Activated CD4-positive, alpha-beta memory T cell treated with anti-CD3 and anti-CD28 coated beads, Interleukin-2, amount 10 ng/mL, durations not matched to agents 7 days and 5 days (primary cell): Measurements from ENCODE around the gene ABTB2. TPM values are rescaled to one million over a fixed set of nuclear protein-coding genes. Genes with fewer than 3 reads are reported as not detected.

Experiments used
- CTCF ChIA-PET: fragments of 350-600 bp; sonication (Branson Sonifier 250); formaldehyde crosslinking; loops from one replicate; lab custom pipeline; 2021; ENCODE audit warnings: antibody characterized with exemption, inconsistent platforms; lab: Charles Lee
- POLR2A ChIA-PET: fragments of 350-600 bp; sonication (Branson Sonifier 250); formaldehyde crosslinking; loops from one replicate; lab custom pipeline; 2021; ENCODE audit warnings: antibody characterized with exemption; lab: Charles Lee
- DNase-seq: peaks from one replicate; pipeline ENCODE4 v3.0.0-alpha.2; 2020
- H3K27ac Mint-ChIP-seq: one replicate; pipeline ENCODE4 v1.8.0; 2021; ENCODE audit warnings: mild to moderate bottlenecking, mixed read lengths
- H3K27me3 Mint-ChIP-seq: one replicate; pipeline ENCODE4 v1.8.0; 2021; ENCODE audit warnings: mixed read lengths
- H3K36me3 Mint-ChIP-seq: one replicate; pipeline ENCODE4 v1.8.0; 2021; ENCODE audit warnings: low read depth, mixed read lengths
- H3K4me1 Mint-ChIP-seq: one replicate; pipeline ENCODE4 v1.8.0; 2021; ENCODE audit warnings: mixed read lengths
- H3K4me3 Mint-ChIP-seq: one replicate; pipeline ENCODE4 v1.8.0; 2021; ENCODE audit warnings: mild to moderate bottlenecking, mixed read lengths
- H3K9me3 Mint-ChIP-seq: one replicate; pipeline ENCODE4 v1.8.0; 2021; ENCODE audit warnings: mixed read lengths
- total RNA-seq, 2 experiments: library from RNA; stranded (reverse); gene quantifications; one replicate each; pipeline ENCODE4 v1.2.3, GENCODE V29; 2021

ABTB2 gene
- total RNA-seq, 2 experiments from 2014 or later, result 2.3 to 2.7 TPM

DNA sequence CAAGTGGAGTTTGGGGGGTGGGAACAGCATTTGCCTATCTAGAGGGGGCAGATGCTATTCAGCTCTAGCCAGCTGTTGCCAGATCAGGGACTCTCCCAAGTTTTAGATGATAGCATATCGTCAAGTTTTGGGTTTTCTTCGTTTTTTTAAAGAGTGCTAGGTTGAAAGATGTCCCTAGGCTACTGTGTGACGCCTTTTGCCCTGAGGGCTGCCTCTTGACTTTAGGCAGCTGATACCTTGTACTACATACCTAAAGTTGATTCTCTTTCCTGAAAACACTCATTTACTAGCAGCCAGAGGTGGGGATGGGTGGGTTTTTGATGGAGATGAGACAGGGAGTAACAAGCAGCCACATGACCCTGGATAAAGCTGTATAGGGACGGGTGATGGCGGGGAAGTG lies 87.1 kb downstream of the ABTB2 start:
- Mint-ChIP-seq H3K27ac (no peak overlapping the region), H3K27me3 (no peaks in the 10 kb centered on the region), H3K36me3 (no peaks in the 10 kb centered on the region), H3K9me3 (no peaks in the 10 kb centered on the region), H3K4me3 (no peak overlapping the region), H3K4me1 (peaks cover 2% of the 10 kb centered on the region)
- POLR2A ChIA-PET, result interaction anchor here (0.6 to 1.2 kb wide), 3 partner anchors 8 to 1346 kb away, joined by 3 read pairs; no protein-coding TSS in a partner anchor
- CTCF ChIA-PET, result no interaction called here
- no peak for DNase-seq

DNA sequence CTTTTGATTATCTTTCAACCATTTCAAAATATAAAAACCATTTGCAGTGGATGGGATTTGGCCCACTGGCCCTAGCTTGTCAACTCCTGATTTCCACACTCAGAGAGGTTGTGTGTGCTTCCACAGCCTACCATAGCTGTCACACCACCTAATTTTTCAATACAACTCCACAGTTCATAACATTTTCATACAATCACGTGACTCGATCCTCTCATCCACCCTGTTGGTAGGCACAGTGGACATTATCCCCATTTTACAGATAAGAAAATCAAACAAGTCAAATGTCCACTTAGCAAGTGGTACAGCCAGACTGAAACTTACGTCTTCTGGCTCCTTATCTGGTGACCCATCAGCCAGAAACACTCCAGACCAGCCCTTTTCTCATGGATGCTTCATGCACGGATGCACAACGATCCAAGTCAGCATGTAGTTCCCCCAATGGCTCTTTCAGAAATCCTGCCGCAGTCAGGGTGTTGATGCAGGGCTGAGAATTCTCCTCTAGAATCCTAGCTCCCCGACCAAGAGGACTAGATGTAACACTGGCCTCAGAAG lies 88.0 kb downstream of the ABTB2 start:
- ChIA-PET POLR2A (interaction anchor here (0.6 kb wide), 1 partner anchor 1346 kb away, joined by 3 read pairs; no protein-coding TSS in a partner anchor), CTCF (no interaction called here)
- Mint-ChIP-seq H3K4me1 (peaks cover 2% of the 10 kb centered on the region), H3K36me3 (no peaks in the 10 kb centered on the region), H3K9me3 (no peaks in the 10 kb centered on the region), H3K27me3 (no peaks in the 10 kb centered on the region), H3K27ac (no peak overlapping the region), H3K4me3 (no peak overlapping the region)
- DNase-seq, result no peak

DNA sequence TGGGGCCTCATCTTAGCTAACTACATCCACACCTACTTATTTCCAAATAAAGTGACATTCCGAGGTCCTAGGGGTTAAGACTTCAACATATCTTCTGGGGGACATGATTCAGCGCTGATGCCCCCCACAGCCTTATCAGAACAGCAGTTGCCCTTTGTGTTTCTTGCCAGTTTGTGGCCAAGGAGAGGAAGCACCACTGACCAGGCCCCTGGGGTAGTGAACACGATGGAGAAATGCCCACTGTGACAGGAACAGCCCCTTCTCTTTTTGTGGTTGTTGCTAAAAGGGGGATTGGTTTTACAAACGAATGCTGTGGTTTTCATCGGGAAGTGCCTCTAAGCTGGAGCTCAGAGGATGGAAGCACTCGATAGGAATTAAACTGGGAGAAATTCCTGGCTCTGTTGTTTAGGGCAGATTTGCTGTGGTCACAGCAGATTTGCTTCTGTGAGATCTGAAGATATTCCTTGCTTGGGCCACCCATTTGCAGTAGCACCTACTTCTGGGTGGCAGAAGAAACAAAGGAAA lies 88.8 kb downstream of the ABTB2 start:
- H3K27me3 Mint-ChIP-seq, result no peaks in the 10 kb centered on the region
- H3K4me1 Mint-ChIP-seq, result peaks cover 2% of the 10 kb centered on the region
- H3K4me3 Mint-ChIP-seq, result no peak overlapping the region
- no peaks in the 10 kb centered on the region for H3K36me3 Mint-ChIP-seq
- no peak for DNase-seq
- CTCF ChIA-PET, result no interaction called here
- no peaks in the 10 kb centered on the region for H3K9me3 Mint-ChIP-seq
- POLR2A ChIA-PET, result no interaction called here
- H3K27ac Mint-ChIP-seq, result no peak overlapping the region

DNA sequence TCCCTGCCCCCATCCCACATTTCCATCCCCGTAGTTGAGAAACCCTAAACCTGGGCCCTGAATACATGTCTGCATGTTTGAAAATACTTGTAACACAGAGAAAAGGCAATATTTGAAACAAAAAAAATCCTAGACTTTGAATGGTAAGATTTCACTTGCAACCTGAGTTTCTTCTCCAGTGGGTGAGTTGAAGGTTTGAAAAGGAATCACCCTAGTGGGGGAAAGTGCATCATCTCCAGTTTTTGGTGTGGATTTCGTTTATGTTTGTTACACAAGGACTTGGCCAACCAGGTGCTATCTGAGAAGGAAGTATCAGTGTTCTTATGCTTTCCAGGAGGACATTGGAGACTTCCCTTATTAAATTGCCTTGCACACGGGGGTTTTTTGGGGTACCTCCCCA lies 90.4 kb downstream of the ABTB2 start:
- Mint-ChIP-seq H3K36me3 (no peaks in the 10 kb centered on the region), H3K27ac (no peak overlapping the region), H3K27me3 (no peaks in the 10 kb centered on the region), H3K4me1 (peaks cover 2% of the 10 kb centered on the region), H3K9me3 (no peaks in the 10 kb centered on the region), H3K4me3 (no peak overlapping the region)
- ChIA-PET CTCF (no interaction called here), POLR2A (no interaction called here)
- DNase-seq, result no peak

DNA sequence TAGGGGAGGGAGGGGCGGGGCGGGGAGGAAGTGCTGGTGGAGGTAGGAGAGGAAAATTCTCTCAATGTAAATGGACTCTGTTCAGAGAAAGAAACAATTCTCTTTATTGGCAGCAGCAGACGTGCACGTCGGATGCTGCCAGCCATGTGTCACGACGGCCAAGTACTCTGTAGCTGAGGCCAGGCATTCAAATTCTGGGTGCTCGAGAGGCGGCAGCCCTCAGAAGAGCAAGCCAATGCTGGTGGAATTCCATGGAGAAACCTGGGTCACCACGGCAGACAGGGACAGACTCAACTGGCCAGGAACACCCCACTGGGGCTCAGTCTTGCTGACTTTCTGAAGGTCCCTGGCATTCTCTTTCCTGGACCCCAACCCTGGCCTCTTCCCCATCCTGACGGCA lies 90.8 kb downstream of the ABTB2 start:
- no peaks in the 10 kb centered on the region for H3K27me3 Mint-ChIP-seq
- no peak for DNase-seq
- H3K9me3 Mint-ChIP-seq, result no peaks in the 10 kb centered on the region
- H3K36me3 Mint-ChIP-seq, result no peaks in the 10 kb centered on the region
- H3K4me3 Mint-ChIP-seq, result no peak overlapping the region
- peaks cover 2% of the 10 kb centered on the region for H3K4me1 Mint-ChIP-seq
- POLR2A ChIA-PET, result no interaction called here
- H3K27ac Mint-ChIP-seq, result no peak overlapping the region
- CTCF ChIA-PET, result no interaction called here

DNA sequence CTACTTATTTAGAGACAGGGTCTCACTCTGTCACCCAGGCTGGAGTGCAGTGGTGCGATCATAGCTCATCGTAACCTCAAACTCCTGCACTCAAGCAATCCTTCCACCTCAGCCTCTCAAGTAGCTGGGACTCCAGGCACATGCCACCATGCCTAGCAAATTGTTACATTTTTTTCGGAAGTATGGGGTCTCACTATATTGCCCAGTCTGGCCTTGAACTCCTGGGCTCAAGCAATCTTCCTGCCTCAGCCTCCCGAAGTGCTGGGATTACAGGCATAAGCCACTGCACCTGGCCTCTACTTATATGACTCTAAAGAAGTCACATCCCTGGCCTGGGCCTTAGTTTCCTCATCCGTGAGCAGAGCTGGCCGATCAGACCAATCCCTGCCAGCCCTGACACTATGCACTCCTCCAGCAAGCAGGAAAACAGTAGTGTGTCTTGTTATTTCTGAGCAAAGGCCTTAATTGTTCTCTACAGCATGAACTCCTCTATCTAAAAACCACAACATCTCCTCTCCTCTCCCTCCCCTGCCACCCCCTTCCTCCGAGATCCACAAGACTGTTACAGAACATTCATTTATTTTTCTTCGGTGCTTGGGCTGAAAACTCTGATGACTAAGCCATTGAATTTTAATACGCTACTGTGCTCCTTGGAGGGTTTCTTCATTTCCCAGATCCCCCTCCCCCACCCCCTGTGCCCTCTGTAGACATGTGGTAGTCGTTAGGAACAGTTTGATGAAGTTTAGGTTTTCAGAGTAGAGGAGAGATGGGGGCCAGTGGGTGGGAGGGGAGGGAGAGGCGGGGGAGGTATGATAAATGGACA lies 91.5 kb downstream of the ABTB2 start:
- POLR2A ChIA-PET, result no interaction called here
- no peak overlapping the region for H3K27ac Mint-ChIP-seq

DNA sequence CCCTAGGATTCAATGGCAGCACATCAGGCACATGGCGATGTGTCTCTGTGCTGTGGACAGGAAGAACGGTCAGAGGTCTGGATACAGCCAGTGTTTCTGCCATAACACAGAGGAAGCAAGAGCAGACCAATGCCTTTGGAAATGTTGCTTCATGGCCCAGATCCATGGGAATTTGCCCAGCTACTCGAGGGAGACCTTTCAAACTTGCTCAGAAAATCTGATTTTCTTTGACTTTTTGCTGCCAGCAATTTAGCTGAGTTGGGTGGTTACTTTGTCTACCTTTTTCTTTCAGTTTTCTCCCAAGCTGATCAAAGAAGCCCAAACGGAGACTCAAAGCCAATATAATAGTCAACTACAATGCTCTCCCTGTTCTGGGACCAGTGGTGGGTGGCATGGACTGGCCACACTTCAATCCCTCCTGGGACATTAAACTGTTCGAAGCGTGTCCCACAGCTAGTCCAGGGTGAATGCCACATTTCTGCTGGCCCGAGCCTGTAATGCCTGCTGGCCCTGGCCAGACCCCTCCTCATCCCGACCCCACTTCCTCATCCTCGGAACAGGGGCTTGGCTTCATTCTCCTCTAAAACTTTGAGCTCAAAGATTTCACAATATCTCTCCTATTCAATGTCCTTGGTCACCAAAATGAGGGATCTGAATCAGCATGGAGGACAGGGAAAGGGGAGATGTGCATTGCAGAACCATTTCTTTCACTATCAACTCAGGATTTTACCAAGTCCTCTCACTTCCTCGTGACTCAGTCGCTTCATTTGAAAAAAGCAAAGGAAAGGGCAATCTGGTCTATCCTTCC lies 93.3 kb downstream of the ABTB2 start:
- Mint-ChIP-seq H3K4me1 (peaks cover 2% of the 10 kb centered on the region), H3K27me3 (peaks cover 1% of the 10 kb centered on the region), H3K4me3 (no peak overlapping the region), H3K36me3 (no peaks in the 10 kb centered on the region), H3K9me3 (no peaks in the 10 kb centered on the region), H3K27ac (no peak overlapping the region)
- ChIA-PET CTCF (interaction anchor here (0.6 kb wide), 1 partner anchor 13 kb away, joined by 4 read pairs; no protein-coding TSS in a partner anchor), POLR2A (interaction anchor here (1.1 kb wide), 1 partner anchor 10 kb away, joined by 3 read pairs; no protein-coding TSS in a partner anchor)
- DNase-seq, result no peak

More for the DNA sequence above, 91.5 kb downstream of the ABTB2 start:
- Mint-ChIP-seq H3K27me3 (no peaks in the 10 kb centered on the region), H3K9me3 (no peaks in the 10 kb centered on the region), H3K4me3 (no peak overlapping the region), H3K36me3 (no peaks in the 10 kb centered on the region), H3K4me1 (peaks cover 2% of the 10 kb centered on the region)
- DNase-seq, result no peak
- CTCF ChIA-PET, result no interaction called here

DNA sequence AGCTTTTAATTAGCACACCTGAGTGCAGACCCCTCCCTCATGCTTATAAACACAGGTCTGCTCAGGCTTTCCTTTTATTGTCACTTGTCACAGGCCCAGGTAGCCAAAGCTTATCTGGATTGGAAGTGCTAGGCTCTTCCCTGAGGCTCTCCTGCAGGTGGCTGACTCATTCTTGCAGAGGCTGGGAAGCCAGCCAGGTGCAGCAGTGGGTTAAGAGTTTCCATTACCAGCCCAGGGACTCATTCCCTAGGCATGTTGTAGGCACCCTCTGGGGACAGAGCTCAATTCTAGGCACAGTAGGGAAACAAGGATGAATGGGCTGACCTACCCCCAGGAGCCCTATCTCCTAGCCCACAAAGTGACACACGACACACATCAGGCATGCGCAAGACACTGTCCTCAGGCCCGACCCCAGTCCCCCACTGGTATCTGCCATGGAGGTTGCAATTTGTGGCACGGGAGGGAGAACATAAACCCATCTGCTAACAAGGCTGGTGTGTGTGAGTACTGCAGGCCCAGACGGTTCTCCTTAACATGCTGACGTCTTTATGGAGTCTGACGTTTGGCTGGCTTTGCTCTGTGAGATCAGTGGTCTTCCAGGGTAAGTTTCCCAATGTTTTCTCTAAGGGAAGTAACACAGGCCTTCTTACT lies 94.2 kb downstream of the ABTB2 start:
- Mint-ChIP-seq H3K27ac (no peak overlapping the region), H3K9me3 (no peaks in the 10 kb centered on the region), H3K27me3 (peaks cover 1% of the 10 kb centered on the region), H3K4me1 (peaks cover 2% of the 10 kb centered on the region), H3K4me3 (no peak overlapping the region), H3K36me3 (no peaks in the 10 kb centered on the region)
- CTCF ChIA-PET, result no interaction called here
- DNase-seq, result no peak
- POLR2A ChIA-PET, result interaction anchor here (1.1 kb wide), 1 partner anchor 14 kb away, joined by 3 read pairs; no protein-coding TSS in a partner anchor

DNA sequence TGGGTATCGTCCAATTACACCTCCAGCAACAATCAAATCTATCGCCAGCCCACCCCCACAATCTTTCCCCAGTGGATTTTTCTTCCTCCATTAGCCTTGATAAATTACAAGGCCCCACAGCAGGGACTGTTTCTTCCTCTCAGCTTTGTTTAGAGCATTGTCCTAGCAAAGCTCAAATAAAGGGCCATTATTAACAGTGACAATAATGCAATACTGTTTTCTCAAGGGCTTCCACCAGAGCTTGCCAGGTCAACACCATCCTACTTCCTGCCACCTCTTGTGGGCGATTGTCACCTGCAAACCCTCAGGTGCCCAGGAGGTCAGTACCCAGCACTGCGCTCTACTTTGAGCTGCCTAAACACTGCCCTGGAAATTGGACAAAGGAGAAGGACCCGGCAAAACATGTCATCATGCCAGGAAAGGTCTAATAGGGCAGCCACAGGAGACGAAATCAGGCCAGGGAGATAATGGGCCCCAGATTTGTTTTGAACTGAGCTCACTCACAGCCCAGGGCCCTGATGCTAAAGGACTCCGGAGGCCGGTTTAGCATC lies 95.2 kb downstream of the ABTB2 start:
- POLR2A ChIA-PET, result interaction anchor here (0.7 to 1.1 kb wide), 2 partner anchors 8 to 13 kb away, joined by 3 read pairs; no protein-coding TSS in a partner anchor
- H3K27me3 Mint-ChIP-seq, result peaks cover 1% of the 10 kb centered on the region
- H3K4me1 Mint-ChIP-seq, result peaks cover 2% of the 10 kb centered on the region
- CTCF ChIA-PET, result no interaction called here
- no peak overlapping the region for H3K27ac Mint-ChIP-seq
- DNase-seq, result no peak
- no peaks in the 10 kb centered on the region for H3K9me3 Mint-ChIP-seq
- no peak overlapping the region for H3K4me3 Mint-ChIP-seq
- no peaks in the 10 kb centered on the region for H3K36me3 Mint-ChIP-seq

DNA sequence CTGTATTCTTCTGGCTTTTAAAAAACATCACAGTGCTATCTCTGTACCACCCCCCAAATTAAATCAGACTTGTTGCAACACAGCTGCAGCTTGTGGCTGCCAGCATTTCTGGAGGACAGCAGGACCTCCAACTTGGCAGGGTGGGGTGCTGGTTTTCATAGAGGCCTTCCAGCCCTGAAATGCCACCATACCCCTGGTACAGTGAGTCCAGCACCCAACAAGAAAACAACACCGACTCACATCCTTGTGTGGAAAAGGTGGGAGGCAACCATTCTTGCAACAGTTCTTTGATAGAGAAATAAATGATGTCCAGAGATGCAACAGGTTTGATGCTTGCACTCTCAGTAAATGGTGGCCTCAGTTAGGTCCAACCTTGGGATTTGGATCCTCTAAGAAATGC lies 96.0 kb downstream of the ABTB2 start:
- DNase-seq, result no peak
- H3K9me3 Mint-ChIP-seq, result no peaks in the 10 kb centered on the region
- no peak overlapping the region for H3K4me3 Mint-ChIP-seq
- ChIA-PET CTCF (no interaction called here), POLR2A (interaction anchor here (1.1 kb wide), 1 partner anchor 11 kb away, joined by 3 read pairs; no protein-coding TSS in a partner anchor)
- no peaks in the 10 kb centered on the region for H3K36me3 Mint-ChIP-seq
- peaks cover 2% of the 10 kb centered on the region for H3K4me1 Mint-ChIP-seq
- H3K27ac Mint-ChIP-seq, result no peak overlapping the region
- peaks cover 1% of the 10 kb centered on the region for H3K27me3 Mint-ChIP-seq

DNA sequence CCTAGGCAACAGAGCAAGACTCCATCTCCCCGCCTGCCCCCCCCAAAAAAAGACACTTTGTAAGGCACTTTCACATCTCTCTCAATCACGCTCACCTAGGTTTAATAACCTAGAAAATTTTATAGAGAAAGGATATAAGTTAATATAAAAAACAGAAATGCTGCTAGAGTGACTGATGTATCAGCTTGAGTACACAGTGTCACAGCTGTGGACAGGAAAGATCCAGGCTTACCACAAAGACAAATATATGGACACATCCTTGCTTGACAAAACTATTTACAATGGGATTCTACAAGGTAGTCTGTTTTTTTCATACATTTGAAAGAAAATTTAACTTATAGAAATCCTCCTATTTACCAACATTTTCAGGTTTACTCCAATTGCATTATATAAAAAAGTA lies 96.7 kb downstream of the ABTB2 start:
- no peaks in the 10 kb centered on the region for H3K4me1 Mint-ChIP-seq
- ChIA-PET POLR2A (interaction anchor here (1.1 kb wide), 1 partner anchor 10 kb away, joined by 3 read pairs; no protein-coding TSS in a partner anchor), CTCF (no interaction called here)
- no peaks in the 10 kb centered on the region for H3K9me3 Mint-ChIP-seq
- H3K36me3 Mint-ChIP-seq, result no peaks in the 10 kb centered on the region
- no peak for DNase-seq
- no peak overlapping the region for H3K27ac Mint-ChIP-seq
- H3K4me3 Mint-ChIP-seq, result no peak overlapping the region
- peaks cover 1% of the 10 kb centered on the region for H3K27me3 Mint-ChIP-seq

DNA sequence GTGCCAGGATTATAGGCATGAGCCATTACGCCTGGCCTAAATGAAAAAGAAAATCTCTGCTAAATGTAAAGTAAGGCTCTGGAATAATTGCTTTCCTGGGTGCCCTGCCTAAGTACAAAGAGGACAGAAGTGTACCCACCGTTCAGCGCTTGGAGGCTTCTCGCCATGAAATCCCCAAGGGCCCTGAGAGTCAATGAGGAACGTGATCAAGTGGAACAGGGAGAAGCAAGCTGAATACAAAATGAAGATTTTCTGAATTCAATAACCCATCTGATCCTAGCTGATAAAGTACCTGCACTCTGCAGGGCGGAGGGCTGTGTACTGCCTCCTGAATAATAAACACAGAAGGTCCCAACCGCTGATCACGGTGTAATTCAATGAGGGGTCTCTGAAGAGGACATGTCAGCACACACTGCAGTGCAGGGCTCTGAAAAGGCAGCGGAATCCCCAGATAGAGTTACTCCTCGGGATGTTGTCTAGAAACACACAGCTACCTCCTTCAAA lies 97.7 kb downstream of the ABTB2 start:
- H3K36me3 Mint-ChIP-seq, result no peaks in the 10 kb centered on the region
- ChIA-PET CTCF (no interaction called here), POLR2A (no interaction called here)
- no peak overlapping the region for H3K27ac Mint-ChIP-seq
- no peaks in the 10 kb centered on the region for H3K4me1 Mint-ChIP-seq
- H3K4me3 Mint-ChIP-seq, result no peak overlapping the region
- no peak for DNase-seq
- no peaks in the 10 kb centered on the region for H3K9me3 Mint-ChIP-seq
- peaks cover 2% of the 10 kb centered on the region for H3K27me3 Mint-ChIP-seq
